ENCODE results near the gene TFR2. TPM values are rescaled to one million over a fixed set of nuclear protein-coding genes. Genes with fewer than 3 reads are reported as not detected.

The TFR2 gene
- total and polyA plus RNA-seq, 2 of the 13 experiments (the other 11 are each of a cell fraction or from before 2014, with no cell fraction given) = 36.9 to 64.2 TPM

DNA sequence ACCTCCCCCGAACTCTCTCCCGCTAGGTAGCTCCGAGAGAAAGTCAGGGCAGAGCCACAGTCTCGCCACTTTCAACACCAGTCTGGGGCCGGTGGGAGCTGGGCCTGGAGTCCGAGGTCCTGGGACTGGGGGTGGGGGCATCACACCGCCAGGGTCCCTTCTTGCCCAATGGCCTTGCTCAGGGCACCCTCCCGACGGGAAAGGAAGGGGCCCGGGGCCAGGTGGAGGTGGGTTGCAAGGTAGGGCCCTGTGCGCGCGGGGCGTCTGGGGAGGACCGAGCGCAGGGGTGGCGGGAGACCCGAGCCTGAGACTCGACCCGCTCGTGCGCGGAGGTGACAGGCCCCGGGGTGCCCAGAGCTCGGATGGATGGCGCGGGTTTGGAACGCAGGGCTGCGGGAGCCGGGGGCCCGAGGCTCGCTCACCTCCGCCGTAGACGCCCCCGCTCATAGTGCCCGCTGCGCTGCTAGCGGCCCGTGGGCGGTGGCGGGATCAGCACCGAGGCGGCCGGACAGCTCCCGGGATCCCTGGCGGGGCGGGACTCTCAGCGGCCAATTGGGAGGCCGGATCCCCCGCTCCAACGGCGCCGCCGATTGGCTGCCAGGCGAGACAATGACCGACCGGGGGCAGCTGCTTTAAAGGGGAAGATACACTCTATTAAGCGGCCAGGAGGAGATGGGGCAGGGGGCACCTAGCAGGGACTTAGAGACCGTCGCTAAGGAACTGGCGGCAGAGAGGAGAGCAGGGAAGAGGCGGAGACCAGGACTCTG is 14.7 kb upstream of the TFR2 start, which contains the start of gene ACTL6B (continued):
- TF ChIP-seq, protein P1, sequence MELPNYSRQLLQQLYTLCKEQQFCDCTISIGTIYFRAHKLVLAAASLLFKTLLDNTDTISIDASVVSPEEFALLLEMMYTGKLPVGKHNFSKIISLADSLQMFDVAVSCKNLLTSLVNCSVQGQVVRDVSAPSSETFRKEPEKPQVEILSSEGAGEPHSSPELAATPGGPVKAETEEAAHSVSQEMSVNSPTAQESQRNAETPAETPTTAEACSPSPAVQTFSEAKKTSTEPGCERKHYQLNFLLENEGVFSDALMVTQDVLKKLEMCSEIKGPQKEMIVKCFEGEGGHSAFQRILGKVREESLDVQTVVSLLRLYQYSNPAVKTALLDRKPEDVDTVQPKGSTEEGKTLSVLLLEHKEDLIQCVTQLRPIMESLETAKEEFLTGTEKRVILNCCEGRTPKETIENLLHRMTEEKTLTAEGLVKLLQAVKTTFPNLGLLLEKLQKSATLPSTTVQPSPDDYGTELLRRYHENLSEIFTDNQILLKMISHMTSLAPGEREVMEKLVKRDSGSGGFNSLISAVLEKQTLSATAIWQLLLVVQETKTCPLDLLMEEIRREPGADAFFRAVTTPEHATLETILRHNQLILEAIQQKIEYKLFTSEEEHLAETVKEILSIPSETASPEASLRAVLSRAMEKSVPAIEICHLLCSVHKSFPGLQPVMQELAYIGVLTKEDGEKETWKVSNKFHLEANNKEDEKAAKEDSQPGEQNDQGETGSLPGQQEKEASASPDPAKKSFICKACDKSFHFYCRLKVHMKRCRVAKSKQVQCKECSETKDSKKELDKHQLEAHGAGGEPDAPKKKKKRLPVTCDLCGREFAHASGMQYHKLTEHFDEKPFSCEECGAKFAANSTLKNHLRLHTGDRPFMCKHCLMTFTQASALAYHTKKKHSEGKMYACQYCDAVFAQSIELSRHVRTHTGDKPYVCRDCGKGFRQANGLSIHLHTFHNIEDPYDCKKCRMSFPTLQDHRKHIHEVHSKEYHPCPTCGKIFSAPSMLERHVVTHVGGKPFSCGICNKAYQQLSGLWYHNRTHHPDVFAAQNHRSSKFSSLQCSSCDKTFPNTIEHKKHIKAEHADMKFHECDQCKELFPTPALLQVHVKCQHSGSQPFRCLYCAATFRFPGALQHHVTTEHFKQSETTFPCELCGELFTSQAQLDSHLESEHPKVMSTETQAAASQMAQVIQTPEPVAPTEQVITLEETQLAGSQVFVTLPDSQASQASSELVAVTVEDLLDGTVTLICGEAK (IDR thresholded peaks at IDR 0.05) = no peak
- TF ChIP-seq, protein P1 (CRISPR knock-in tag; IDR thresholded peaks at IDR 0.05) = peak; percentile 52; the same call in 1 of the 2 replicates
- TF ChIP-seq TEAD2 (CRISPR knock-in tag; IDR thresholded peaks at IDR 0.05) = no peak
- TF ChIP-seq ZNF337 (CRISPR knock-in tag; IDR thresholded peaks at IDR 0.05; ENCODE audit: borderline replicate concordance, low read depth) = no peak
- TF ChIP-seq MAZ (IDR thresholded peaks at IDR 0.05; ENCODE audit: borderline replicate concordance, low read depth, low read length) = peak; percentile 53; the same call in 1 of the 2 replicates
- TF ChIP-seq MAZ (CRISPR knock-in tag; IDR thresholded peaks at IDR 0.05; ENCODE audit: low read depth) = peak; percentile 75; the same call in 1 of the 2 replicates
- TF ChIP-seq NFAT5 (CRISPR knock-in tag; IDR thresholded peaks at IDR 0.05) = 0 out of 2 replicates have a peak, but pooled peaks have one; percentile 50
- no peak for TF ChIP-seq TBX3 (IDR thresholded peaks at IDR 0.05; ENCODE audit: borderline replicate concordance)
- peak; percentile 91; the same call in 1 of the 2 replicates for TF ChIP-seq ZNF232 (CRISPR knock-in tag; IDR thresholded peaks at IDR 0.05; ENCODE audit: borderline replicate concordance)
- no peak for TF ChIP-seq CBX1 (IDR thresholded peaks at IDR 0.05; ENCODE audit: low read depth)
- no peak for TF ChIP-seq AKAP8 (CRISPR knock-in tag; IDR thresholded peaks at IDR 0.05)
